ENCODE results near the gene ZFPM1.

DNA sequence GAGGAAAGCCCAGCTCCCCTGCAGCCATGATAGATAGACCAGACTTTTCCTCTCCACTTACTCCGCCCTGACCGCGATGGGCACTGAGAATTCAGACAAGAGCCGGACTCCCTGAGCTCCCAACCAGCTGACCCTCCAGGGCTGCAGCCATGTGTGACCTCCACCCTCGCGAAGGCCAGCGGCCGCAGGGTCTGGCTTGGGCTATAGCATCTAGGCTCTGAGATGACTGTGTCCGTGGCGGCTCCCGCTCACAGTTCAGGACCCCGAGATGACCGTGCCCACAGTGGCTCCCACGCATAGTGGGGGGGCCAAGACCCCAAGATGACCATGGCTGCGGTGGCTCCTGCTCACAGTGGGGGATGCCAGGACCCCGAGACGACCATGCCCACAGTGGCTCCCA, 18.0 kb downstream of the ZFPM1 start:
- TF ChIP-seq, protein P1, sequence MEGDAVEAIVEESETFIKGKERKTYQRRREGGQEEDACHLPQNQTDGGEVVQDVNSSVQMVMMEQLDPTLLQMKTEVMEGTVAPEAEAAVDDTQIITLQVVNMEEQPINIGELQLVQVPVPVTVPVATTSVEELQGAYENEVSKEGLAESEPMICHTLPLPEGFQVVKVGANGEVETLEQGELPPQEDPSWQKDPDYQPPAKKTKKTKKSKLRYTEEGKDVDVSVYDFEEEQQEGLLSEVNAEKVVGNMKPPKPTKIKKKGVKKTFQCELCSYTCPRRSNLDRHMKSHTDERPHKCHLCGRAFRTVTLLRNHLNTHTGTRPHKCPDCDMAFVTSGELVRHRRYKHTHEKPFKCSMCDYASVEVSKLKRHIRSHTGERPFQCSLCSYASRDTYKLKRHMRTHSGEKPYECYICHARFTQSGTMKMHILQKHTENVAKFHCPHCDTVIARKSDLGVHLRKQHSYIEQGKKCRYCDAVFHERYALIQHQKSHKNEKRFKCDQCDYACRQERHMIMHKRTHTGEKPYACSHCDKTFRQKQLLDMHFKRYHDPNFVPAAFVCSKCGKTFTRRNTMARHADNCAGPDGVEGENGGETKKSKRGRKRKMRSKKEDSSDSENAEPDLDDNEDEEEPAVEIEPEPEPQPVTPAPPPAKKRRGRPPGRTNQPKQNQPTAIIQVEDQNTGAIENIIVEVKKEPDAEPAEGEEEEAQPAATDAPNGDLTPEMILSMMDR (IDR thresholded peaks at IDR 0.05; ENCODE audit: low read depth, low read length, missing input control): no peak
- TF ChIP-seq, protein P2, sequence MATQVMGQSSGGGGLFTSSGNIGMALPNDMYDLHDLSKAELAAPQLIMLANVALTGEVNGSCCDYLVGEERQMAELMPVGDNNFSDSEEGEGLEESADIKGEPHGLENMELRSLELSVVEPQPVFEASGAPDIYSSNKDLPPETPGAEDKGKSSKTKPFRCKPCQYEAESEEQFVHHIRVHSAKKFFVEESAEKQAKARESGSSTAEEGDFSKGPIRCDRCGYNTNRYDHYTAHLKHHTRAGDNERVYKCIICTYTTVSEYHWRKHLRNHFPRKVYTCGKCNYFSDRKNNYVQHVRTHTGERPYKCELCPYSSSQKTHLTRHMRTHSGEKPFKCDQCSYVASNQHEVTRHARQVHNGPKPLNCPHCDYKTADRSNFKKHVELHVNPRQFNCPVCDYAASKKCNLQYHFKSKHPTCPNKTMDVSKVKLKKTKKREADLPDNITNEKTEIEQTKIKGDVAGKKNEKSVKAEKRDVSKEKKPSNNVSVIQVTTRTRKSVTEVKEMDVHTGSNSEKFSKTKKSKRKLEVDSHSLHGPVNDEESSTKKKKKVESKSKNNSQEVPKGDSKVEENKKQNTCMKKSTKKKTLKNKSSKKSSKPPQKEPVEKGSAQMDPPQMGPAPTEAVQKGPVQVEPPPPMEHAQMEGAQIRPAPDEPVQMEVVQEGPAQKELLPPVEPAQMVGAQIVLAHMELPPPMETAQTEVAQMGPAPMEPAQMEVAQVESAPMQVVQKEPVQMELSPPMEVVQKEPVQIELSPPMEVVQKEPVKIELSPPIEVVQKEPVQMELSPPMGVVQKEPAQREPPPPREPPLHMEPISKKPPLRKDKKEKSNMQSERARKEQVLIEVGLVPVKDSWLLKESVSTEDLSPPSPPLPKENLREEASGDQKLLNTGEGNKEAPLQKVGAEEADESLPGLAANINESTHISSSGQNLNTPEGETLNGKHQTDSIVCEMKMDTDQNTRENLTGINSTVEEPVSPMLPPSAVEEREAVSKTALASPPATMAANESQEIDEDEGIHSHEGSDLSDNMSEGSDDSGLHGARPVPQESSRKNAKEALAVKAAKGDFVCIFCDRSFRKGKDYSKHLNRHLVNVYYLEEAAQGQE (IDR thresholded peaks at IDR 0.05): no peak
- no peak for TF ChIP-seq EGR1 (IDR thresholded peaks at IDR 0.05; ENCODE audit: low read depth in 2 of 2)
- TF ChIP-seq TAF1 (conservative IDR thresholded peaks at IDR 0.05): no peak
- no peak for TF ChIP-seq SP1 (IDR thresholded peaks at IDR 0.05)
- TF ChIP-seq RAD21 (IDR thresholded peaks at IDR 0.05): no peak
- TF ChIP-seq RXRA (IDR thresholded peaks at IDR 0.05): no peak
- no peak for TF ChIP-seq NR2F2 (IDR thresholded peaks at IDR 0.05)
- TF ChIP-seq, protein P3, sequence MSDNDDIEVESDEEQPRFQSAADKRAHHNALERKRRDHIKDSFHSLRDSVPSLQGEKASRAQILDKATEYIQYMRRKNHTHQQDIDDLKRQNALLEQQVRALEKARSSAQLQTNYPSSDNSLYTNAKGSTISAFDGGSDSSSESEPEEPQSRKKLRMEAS (IDR thresholded peaks at IDR 0.05): no peak
- TF ChIP-seq, protein P4, sequence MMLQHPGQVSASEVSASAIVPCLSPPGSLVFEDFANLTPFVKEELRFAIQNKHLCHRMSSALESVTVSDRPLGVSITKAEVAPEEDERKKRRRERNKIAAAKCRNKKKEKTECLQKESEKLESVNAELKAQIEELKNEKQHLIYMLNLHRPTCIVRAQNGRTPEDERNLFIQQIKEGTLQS (IDR thresholded peaks at IDR 0.05): no peak
- no peak for TF ChIP-seq GABPA (IDR thresholded peaks at IDR 0.05 in 1 of 2, conservative IDR thresholded peaks at IDR 0.05 in 1 of 2)

Data from liver (tissue), 3 donors.